OCI-LY1 (cell line): Measurements from ENCODE around the gene TCHP.

Experiments used
- H2AFZ ChIP-seq: fragments of 200-600 bp; sonication (generic), shearing (Covaris generic); 2 replicates; pipeline ENCODE4 v1.6.0; 2014; ENCODE audit warnings: antibody characterized with exemption, mild to moderate bottlenecking, low read length
- H3F3A ChIP-seq: fragments of 200-600 bp; sonication (generic), shearing (Covaris generic); 2 replicates; pipeline ENCODE4 v1.6.0; 2014; ENCODE audit warnings: mild to moderate bottlenecking, antibody characterized with exemption, low read length, moderate library complexity; ENCODE audit not compliant: insufficient read depth
- H3K27ac ChIP-seq: fragments of 200-600 bp; sonication (generic); 2 replicates; pipeline ENCODE4 v1.5.1; 2014; ENCODE audit warnings: low read length, mixed run types, mild to moderate bottlenecking, low read depth; ENCODE audit not compliant: poor library complexity, severe bottlenecking
- H3K27me3 ChIP-seq: fragments of 200-600 bp; sonication (generic); 2 replicates; pipeline ENCODE4 v1.6.0; 2014; ENCODE audit warnings: antibody characterized with exemption, mild to moderate bottlenecking, low read length, moderate library complexity; ENCODE audit not compliant: insufficient read depth
- H3K36me3 ChIP-seq: fragments of 200-600 bp; sonication (generic); 2 replicates; pipeline ENCODE4 v1.6.1; 2014; ENCODE audit warnings: mild to moderate bottlenecking, antibody characterized with exemption, low read length, moderate library complexity, mixed read lengths; ENCODE audit not compliant: insufficient read depth
- H3K4me1 ChIP-seq: fragments of 200-600 bp; sonication (generic); 2 replicates; pipeline ENCODE4 v1.5.1; 2014; ENCODE audit warnings: mild to moderate bottlenecking, low read length, moderate library complexity; ENCODE audit not compliant: insufficient read depth, severe bottlenecking
- H3K4me2 ChIP-seq: fragments of 200-600 bp; sonication (generic), shearing (Covaris generic); 2 replicates; pipeline ENCODE4 v1.6.1; 2014; ENCODE audit warnings: low read length
- H3K4me3 ChIP-seq: fragments of 200-600 bp; sonication (generic); 2 replicates; pipeline ENCODE4 v1.5.1; 2014; ENCODE audit warnings: low read length, low read depth, mild to moderate bottlenecking, mixed read lengths; ENCODE audit not compliant: poor library complexity, severe bottlenecking
- H3K79me2 ChIP-seq: fragments of 200-600 bp; shearing (Covaris generic); 2 replicates; pipeline ENCODE4 v1.6.1; 2016; ENCODE audit warnings: mixed run types, low read length, mixed read lengths; ENCODE audit not compliant: insufficient read depth
- H3K9ac ChIP-seq: fragments of 200-600 bp; sonication (generic), shearing (Covaris generic); 2 replicates; pipeline ENCODE4 v1.6.1; 2014; ENCODE audit warnings: mild to moderate bottlenecking, low read length, mixed read lengths
- H3K9me2 ChIP-seq: fragments of 200-600 bp; sonication (generic), shearing (Covaris generic); 2 replicates; pipeline ENCODE4 v1.6.1; 2014; ENCODE audit warnings: low read depth, mild to moderate bottlenecking, low read length, mixed read lengths
- H3K9me3 ChIP-seq: fragments of 200-600 bp; shearing (Covaris generic); 2 replicates; pipeline ENCODE4 v1.6.1; 2014; ENCODE audit warnings: low read length, mixed read lengths
- H4K20me1 ChIP-seq: fragments of 200-600 bp; sonication (generic), shearing (Covaris generic); 2 replicates; pipeline ENCODE4 v1.6.0; 2016; ENCODE audit warnings: mild to moderate bottlenecking, low read length; ENCODE audit not compliant: insufficient read depth
- CTCF ChIP-seq: fragments of 200-600 bp; sonication (generic), shearing (Covaris generic); IDR thresholded peaks from 2 replicates; pipeline ENCODE4 v1.5.1; 2017; ENCODE audit warnings: mild to moderate bottlenecking, antibody characterized with exemption, low read length, moderate library complexity, mixed read lengths
- EZH2 ChIP-seq: fragments of 200-600 bp; sonication (generic), shearing (Covaris generic); IDR thresholded peaks from 2 replicates; pipeline ENCODE4 v1.8.0; 2017; ENCODE audit warnings: borderline replicate concordance, mixed run types, mild to moderate bottlenecking, antibody characterized with exemption, low read length, moderate library complexity, mixed read lengths

The TCHP gene

GRCh38 chr12:109877504-109878246 lies 22.4 kb upstream of the TCHP start:
- no peak overlapping the region for H3K4me3 ChIP-seq
- H3K9me3 ChIP-seq: no peaks in the 10 kb centered on the region
- H3K4me1 ChIP-seq: peaks cover 22% of the 10 kb centered on the region
- no peaks in the 10 kb centered on the region for H3K9me2 ChIP-seq
- no peaks in the 10 kb centered on the region for H3K79me2 ChIP-seq
- no peak overlapping the region for H3K4me2 ChIP-seq
- no peaks in the 10 kb centered on the region for H3K27me3 ChIP-seq
- no peaks in the 10 kb centered on the region for H4K20me1 ChIP-seq
- no peak overlapping the region for H3K27ac ChIP-seq
- H3K9ac ChIP-seq: no peak overlapping the region
- no peaks in the 10 kb centered on the region for H3K36me3 ChIP-seq
- H3F3A ChIP-seq: no peaks in the 10 kb centered on the region
- H2AFZ ChIP-seq: no peak overlapping the region
- TF ChIP-seq CTCF (no peak), EZH2 (no peak)

- H3F3A ChIP-seq: no peaks in the 10 kb centered on the region
- no peaks in the 10 kb centered on the region for H3K27me3 ChIP-seq
- H3K4me2 ChIP-seq: no peak overlapping the region
- no peak overlapping the region for H3K27ac ChIP-seq
- no peak overlapping the region for H3K4me3 ChIP-seq
- no peaks in the 10 kb centered on the region for H3K36me3 ChIP-seq
- no peak overlapping the region for H2AFZ ChIP-seq
- H3K9me2 ChIP-seq: no peaks in the 10 kb centered on the region
- H3K9me3 ChIP-seq: no peaks in the 10 kb centered on the region
- TF ChIP-seq EZH2 (no peak), CTCF (no peak)
- H3K9ac ChIP-seq: no peak overlapping the region
- H3K4me1 ChIP-seq: peaks cover 22% of the 10 kb centered on the region
- no peaks in the 10 kb centered on the region for H3K79me2 ChIP-seq
- no peaks in the 10 kb centered on the region for H4K20me1 ChIP-seq
Measured at GRCh38 chr12:109878247-109878625, 21.8 kb upstream of the TCHP start.

- Histone ChIP-seq H3K79me2 (no peaks in the 10 kb centered on the region), H3K9me3 (no peaks in the 10 kb centered on the region), H3K9me2 (no peaks in the 10 kb centered on the region), H3K27ac (no peak overlapping the region), H4K20me1 (no peaks in the 10 kb centered on the region), H3K4me3 (no peak overlapping the region), H3K9ac (no peak overlapping the region), H3K4me1 (peaks cover 22% of the 10 kb centered on the region), H3F3A (no peaks in the 10 kb centered on the region), H3K4me2 (no peak overlapping the region), H3K27me3 (no peaks in the 10 kb centered on the region), H3K36me3 (no peaks in the 10 kb centered on the region), H2AFZ (no peak overlapping the region)
- TF ChIP-seq CTCF (no peak), EZH2 (no peak)
Measured at GRCh38 chr12:109878749-109879148, 21.3 kb upstream of the TCHP start.
